Testis (tissue), 2 donors: ENCODE data around the gene SLC24A3.

Source experiments
- POLR2A ChIP-seq: fragments of 450-650 bp; IDR thresholded peaks from one replicate; pipeline ENCODE4 v1.6.1; 2017; ENCODE audit warnings: antibody characterized with exemption, mild to moderate bottlenecking, moderate library complexity
- TF ChIP-seq, protein P1 (sequence below), 3 experiments: fragments of 450-650 bp in 2 of 3; fragments of 200-600 bp in 1 of 3; sonication (generic) in 1 of 3; IDR thresholded peaks; one replicate each; pipeline ENCODE4 v1.5.1; 2016 to 2019; ENCODE audit warnings: antibody characterized with exemption in 3 of 3, mild to moderate bottlenecking in 2 of 3, moderate library complexity in 1 of 3

- TF ChIP-seq, protein P1, sequence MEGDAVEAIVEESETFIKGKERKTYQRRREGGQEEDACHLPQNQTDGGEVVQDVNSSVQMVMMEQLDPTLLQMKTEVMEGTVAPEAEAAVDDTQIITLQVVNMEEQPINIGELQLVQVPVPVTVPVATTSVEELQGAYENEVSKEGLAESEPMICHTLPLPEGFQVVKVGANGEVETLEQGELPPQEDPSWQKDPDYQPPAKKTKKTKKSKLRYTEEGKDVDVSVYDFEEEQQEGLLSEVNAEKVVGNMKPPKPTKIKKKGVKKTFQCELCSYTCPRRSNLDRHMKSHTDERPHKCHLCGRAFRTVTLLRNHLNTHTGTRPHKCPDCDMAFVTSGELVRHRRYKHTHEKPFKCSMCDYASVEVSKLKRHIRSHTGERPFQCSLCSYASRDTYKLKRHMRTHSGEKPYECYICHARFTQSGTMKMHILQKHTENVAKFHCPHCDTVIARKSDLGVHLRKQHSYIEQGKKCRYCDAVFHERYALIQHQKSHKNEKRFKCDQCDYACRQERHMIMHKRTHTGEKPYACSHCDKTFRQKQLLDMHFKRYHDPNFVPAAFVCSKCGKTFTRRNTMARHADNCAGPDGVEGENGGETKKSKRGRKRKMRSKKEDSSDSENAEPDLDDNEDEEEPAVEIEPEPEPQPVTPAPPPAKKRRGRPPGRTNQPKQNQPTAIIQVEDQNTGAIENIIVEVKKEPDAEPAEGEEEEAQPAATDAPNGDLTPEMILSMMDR (IDR thresholded peaks at IDR 0.05) = no peak
- no peak for TF ChIP-seq POLR2A
Observed at GRCh38 chr20:19486446-19486845, 274.0 kb downstream of the SLC24A3 start.
